GM12878 (cell line): Measurements from ENCODE around the gene MAPKAP1. TPM values are rescaled to one million over a fixed set of nuclear protein-coding genes. Genes with fewer than 3 reads are reported as not detected.

Source experiments
- ATAC-seq: fragments of 200-7000 bp; cut with Tn5 transposase; 3 replicates; pipeline ENCODE4 v1.9.1; 2020; ENCODE audit warnings: mild to moderate bottlenecking, moderate library complexity
- BruUV-seq: library from RNA; stranded (reverse); fragments of 400-500 nt; replicated peaks from 2 replicates; lab custom pipeline; 2021; lab: Mats Ljungman, UMichigan
- CTCF ChIA-PET: fragments of 300-600 bp; sonication (Branson Sonifier 250); formaldehyde crosslinking; extraction: SDS; loops from one replicate; lab custom pipeline; 2021; ENCODE audit warnings: inconsistent platforms; lab: Yijun Ruan, JAX
- POLR2A ChIA-PET: fragments of 350-600 bp; formaldehyde crosslinking; extraction: SDS; loops from one replicate; lab custom pipeline; 2021; ENCODE audit warnings: inconsistent platforms; lab: Charles Lee
- RAD21 ChIA-PET: fragments of 300-600 bp; sonication (Branson Sonifier 250); formaldehyde crosslinking; loops from one replicate; lab custom pipeline; 2023; ENCODE audit warnings: antibody characterized with exemption; ENCODE audit not compliant: unreplicated experiment; lab: Charles Lee
- SMC1A ChIA-PET: fragments of 300-600 bp; sonication (Branson Sonifier 250); formaldehyde crosslinking; loops from one replicate; lab custom pipeline; 2023; ENCODE audit not compliant: unreplicated experiment, uncharacterized antibody; lab: Charles Lee
- DNase-seq: peaks from one replicate; pipeline ENCODE4 v3.0.0-alpha.2; 2011; ENCODE audit warnings: low read depth, low spot score
- FAIRE-seq: peaks from 3 replicates; lab custom pipeline; 2011; peaks lifted over from hg19 to GRCh38; lab: Jason Lieb, UNC
- H2AFZ ChIP-seq: 2 replicates; pipeline ENCODE4 v1.6.0; 2011; ENCODE audit warnings: low read depth, low read length, control low read depth; ENCODE audit not compliant: control insufficient read depth
- H3K27ac ChIP-seq: 2 replicates; pipeline ENCODE4 v1.5.1; 2011; ENCODE audit warnings: control low read depth; ENCODE audit not compliant: control insufficient read depth, insufficient read depth
- H3K27me3 ChIP-seq, 2 experiments: replicated peaks in 1 of 2; 2 replicates each; pipeline versions ENCODE4 v1.6.0 to v1.6.1; 2011; ENCODE audit warnings: low read length in 1 of 2; ENCODE audit not compliant: control insufficient read depth in 2 of 2, insufficient read depth in 2 of 2
- H3K36me3 ChIP-seq, 2 experiments: 2 replicates each; pipeline ENCODE4 v1.5.1; 2011; ENCODE audit warnings: low read length in 1 of 2; ENCODE audit not compliant: control insufficient read depth in 2 of 2, insufficient read depth in 2 of 2
- H3K4me1 ChIP-seq: 2 replicates; pipeline ENCODE4 v1.6.1; 2011; ENCODE audit warnings: mild to moderate bottlenecking, low read length, moderate library complexity, mixed read lengths; ENCODE audit not compliant: control insufficient read depth, insufficient read depth
- H3K4me2 ChIP-seq: 2 replicates; pipeline ENCODE4 v1.6.0; 2011; ENCODE audit warnings: control low read depth; ENCODE audit not compliant: control insufficient read depth, insufficient read depth
- H3K4me3 ChIP-seq: fragments of 200-600 bp; sonication (generic); 2 replicates; pipeline ENCODE4 v1.5.1; 2016
- H3K79me2 ChIP-seq: 2 replicates; pipeline ENCODE4 v1.6.0; 2011; ENCODE audit warnings: low read length; ENCODE audit not compliant: control insufficient read depth, insufficient read depth
- H3K9ac ChIP-seq: 2 replicates; pipeline ENCODE4 v1.8.0; 2011; ENCODE audit warnings: low read length, control low read depth, mixed read lengths; ENCODE audit not compliant: control insufficient read depth, insufficient read depth
- H3K9me3 ChIP-seq: replicated peaks from 3 replicates; pipeline ENCODE4 v1.5.1; 2011; ENCODE audit warnings: mild to moderate bottlenecking, low read length; ENCODE audit not compliant: control insufficient read depth, insufficient read depth
- H4K20me1 ChIP-seq: 2 replicates; pipeline ENCODE4 v1.6.0; 2011; ENCODE audit not compliant: control insufficient read depth, insufficient read depth
- CBX5 ChIP-seq: sonication (generic); IDR thresholded peaks from 2 replicates; pipeline ENCODE4 v1.6.1; 2016; ENCODE audit warnings: low read depth, moderate library complexity, mild to moderate bottlenecking, inconsistent platforms
- CEBPB ChIP-seq, 2 experiments: fragments of 150-350 bp in 1 of 2; IDR thresholded peaks; 2 replicates each; pipeline ENCODE4 v1.6.1; 2012 to 2014; ENCODE audit warnings: low read depth in 2 of 2, low read length in 2 of 2, borderline replicate concordance in 1 of 2, inconsistent platforms in 1 of 2
- ESRRA ChIP-seq: IDR thresholded peaks from 2 replicates; pipeline ENCODE4 v1.6.1; 2012; ENCODE audit warnings: mild to moderate bottlenecking, low read length, improper control_type of control experiment
- EZH2 ChIP-seq: IDR thresholded peaks from 2 replicates; pipeline ENCODE4 v1.6.1; 2012; ENCODE audit warnings: low read depth, mild to moderate bottlenecking, control low read depth, inconsistent platforms, low read length, borderline replicate concordance; ENCODE audit not compliant: control insufficient read depth
- FOXM1 ChIP-seq: IDR thresholded peaks from 2 replicates; pipeline ENCODE4 v1.6.1; 2012; ENCODE audit warnings: low read depth, mild to moderate bottlenecking, inconsistent platforms, low read length, moderate library complexity
- HCFC1 ChIP-seq: fragments of 150-350 bp; IDR thresholded peaks from 2 replicates; pipeline ENCODE4 v1.6.1; 2014; ENCODE audit warnings: low read length
- KDM1A ChIP-seq: fragments of 200-600 bp; sonication (generic); IDR thresholded peaks from 2 replicates; pipeline ENCODE4 v1.6.1; 2016; ENCODE audit warnings: borderline replicate concordance
- MTA2 ChIP-seq: fragments of 450-650 bp; IDR thresholded peaks from 2 replicates; pipeline ENCODE4 v1.6.1; 2016; ENCODE audit warnings: low read depth, mild to moderate bottlenecking, moderate library complexity
- NFYB ChIP-seq: IDR thresholded peaks from 2 replicates; pipeline ENCODE4 v1.6.1; 2011; ENCODE audit warnings: low read depth, mild to moderate bottlenecking, low read length, improper control_type of control experiment, moderate library complexity; ENCODE audit not compliant: insufficient read depth
- RAD21 ChIP-seq: IDR thresholded peaks from 2 replicates; pipeline ENCODE4 v1.6.1; 2011; ENCODE audit warnings: mild to moderate bottlenecking, low read depth, low read length, moderate library complexity; ENCODE audit not compliant: insufficient read depth
- RBBP5 ChIP-seq: fragments of 200-600 bp; sonication (generic); conservative IDR thresholded peaks from 2 replicates; pipeline ENCODE4 v1.6.1; 2016
- RELA ChIP-seq: fragments of 450-650 bp; IDR thresholded peaks from 2 replicates; pipeline ENCODE4 v1.8.0; 2014; ENCODE audit warnings: borderline replicate concordance; ENCODE audit not compliant: partially characterized antibody
- RUNX3 ChIP-seq: IDR thresholded peaks from 2 replicates; pipeline ENCODE4 v1.6.1; 2012; ENCODE audit warnings: low read length, inconsistent platforms
- SIN3A ChIP-seq: IDR thresholded peaks from 2 replicates; pipeline ENCODE4 v1.6.1; 2012; ENCODE audit warnings: low read depth, low read length, improper control_type of control experiment
- SMAD1 ChIP-seq: fragments of 450-650 bp; IDR thresholded peaks from 2 replicates; pipeline ENCODE4 v1.6.1; 2018; ENCODE audit warnings: mild to moderate bottlenecking, low read depth; ENCODE audit not compliant: partially characterized antibody
- STAT3 ChIP-seq: IDR thresholded peaks from 2 replicates; pipeline ENCODE4 v1.6.1; 2011; ENCODE audit warnings: low read depth, low read length, improper control_type of control experiment
- TAF1 ChIP-seq: IDR thresholded peaks from 2 replicates; pipeline ENCODE4 v1.6.1; 2011; ENCODE audit warnings: mild to moderate bottlenecking, low read depth, low read length, borderline replicate concordance
- TCF12 ChIP-seq: IDR thresholded peaks from 2 replicates; pipeline ENCODE4 v1.6.1; 2011; ENCODE audit warnings: low read depth, mild to moderate bottlenecking, low read length
- ZNF274 ChIP-seq: IDR thresholded peaks from one replicate; pipeline ENCODE4 v1.8.0; 2011; ENCODE audit not compliant: insufficient read length, insufficient read depth
- WGBS: methylation state at CpG from one replicate; pipeline ENCODE4 v1.1.6; 2016; ENCODE audit warnings: low lambda C conversion rate; ENCODE audit not compliant: insufficient replicate concordance, insufficient coverage; ENCODE audit errors: missing lambda C conversion rate; 5-methylcytosine and 5-hydroxymethylcytosine counted together
- in situ Hi-C: fragments of 300-500 bp; cut with MboI; formaldehyde crosslinking; loops from 9 replicates; pipeline ENCODE4 v1.14.3; 2018; ENCODE audit warnings: mixed read lengths
- intact Hi-C: fragments of 100-400 bp; cut with micrococcal nuclease; formaldehyde crosslinking; loops from one replicate; pipeline ENCODE4 v1.14.2; 2022; ENCODE audit not compliant: unreplicated experiment
- polyA plus RNA-seq, 11 experiments: library from polyadenylated mRNA; depleted of rRNA in 4 of 11; unstranded in 6 of 11; stranded (reverse) in 5 of 11; fragments of >200 nt; fragmentation: Nextera tagmentation in 4 of 11; fragmentation: Illumina TruSeq in 1 of 11; extraction: Ambion mirVana in 4 of 11; extraction: Trizol in 1 of 11; gene quantifications; 1 replicate in 1 of 11; 2 replicates in 10 of 11; pipeline versions ENCODE4 v1.2.1 to v1.2.3, GENCODE V29; 2011 to 2016; ENCODE audit warnings: inconsistent platforms in 2 of 11, missing spikeins in 2 of 11, low read depth in 1 of 11
- total RNA-seq, 4 experiments: library from RNA; depleted of rRNA in 3 of 4; stranded (reverse); fragments of >200 nt in 3 of 4; fragmentation: Illumina TruSeq in 1 of 4; extraction: Trizol in 1 of 4; gene quantifications; 2 replicates each; pipeline versions ENCODE4 v1.2.1 to v1.2.3, GENCODE V29; 2013 to 2021

MAPKAP1 gene
- total and polyA plus RNA-seq, 10 of the 15 experiments (the other 5 are each of a cell fraction or from before 2014, with no cell fraction given): 5.1 to 188 (median 105) TPM

DNA sequence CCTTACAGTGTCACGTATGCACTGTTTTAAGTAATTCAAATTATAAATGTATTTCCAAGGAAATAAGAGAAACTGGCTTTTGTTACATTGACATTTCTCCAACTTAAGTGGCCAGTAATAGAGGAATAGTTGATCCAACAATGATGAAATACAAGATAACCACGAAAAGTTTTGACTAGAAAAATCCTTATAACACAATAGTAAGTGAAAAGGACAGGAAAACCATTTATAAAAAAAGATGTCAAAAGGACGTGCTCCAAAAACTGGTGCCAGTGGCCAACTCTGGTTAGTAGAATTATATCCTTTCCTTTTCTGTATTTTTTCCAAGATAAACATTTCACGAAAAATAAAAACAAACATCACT, 234.5 kb downstream of the MAPKAP1 start:
- no peaks in the 10 kb centered on the region for H3K9me3 ChIP-seq
- FAIRE-seq: no peak
- H3K79me2 ChIP-seq: no peaks in the 10 kb centered on the region
- no peak overlapping the region for H2AFZ ChIP-seq
- no peak overlapping the region for H3K27ac ChIP-seq
- H3K4me1 ChIP-seq: no peaks in the 10 kb centered on the region
- TF ChIP-seq FOXM1: no peak
- no peak for TF ChIP-seq EZH2
- no peak for TF ChIP-seq MTA2
- TF ChIP-seq TCF12: no peak
- TF ChIP-seq CEBPB (IDR thresholded peaks at IDR 0.05; ENCODE audit: borderline replicate concordance in 1 of 2, low read depth in 2 of 2, low read length in 2 of 2): no peak
- TF ChIP-seq ZNF274: no peak
- TF ChIP-seq SMAD1: no peak
- no peak for TF ChIP-seq KDM1A
- no peak for TF ChIP-seq RUNX3
- no peak for TF ChIP-seq TAF1
- TF ChIP-seq CBX5: no peak
- no peak for TF ChIP-seq RELA
- TF ChIP-seq RAD21: no peak
- no peak for TF ChIP-seq HCFC1
- TF ChIP-seq RBBP5: no peak
- TF ChIP-seq STAT3: no peak
- TF ChIP-seq SIN3A: no peak
- no peak for TF ChIP-seq NFYB
- no peak for TF ChIP-seq ESRRA
- TF ChIP-seq, all 136 proteins: peak for 0
- H3K4me2 ChIP-seq: no peak overlapping the region
- SMC1A ChIA-PET: interaction anchor here (0.7 to 1.1 kb wide), 2 partner anchors 14 to 23 kb away, joined by 3 read pairs; no protein-coding TSS in a partner anchor
- CTCF ChIA-PET: interaction anchor here (1.1 kb wide), 1 partner anchor 65 kb away, joined by 3 read pairs; no protein-coding TSS in a partner anchor
- no peak overlapping the region for H3K4me3 ChIP-seq
- WGBS: 98% methylated on average over 4 of the region's 4 CpGs
- no peaks in the 10 kb centered on the region for H3K27me3 ChIP-seq
- ATAC-seq (no peak), DNase-seq (no peak)
- no peaks in the 10 kb centered on the region for H4K20me1 ChIP-seq
- in situ Hi-C loops (no loop called here), intact Hi-C loops (no loop called here)
- peaks cover 11 to 14% of the 10 kb centered on the region in 2 experiments; a peak in 3 of 4 replicates for H3K36me3 ChIP-seq
- H3K9ac ChIP-seq: no peak overlapping the region
- POLR2A ChIA-PET: no interaction called here
- no TSS peak for BruUV-seq
- RAD21 ChIA-PET: no interaction called here
